Activated B cell treated with CpG ODN at 0.5 μM for 24 hours (primary cell): ENCODE results near the gene ZDHHC14. TPM values are rescaled to one million over a fixed set of nuclear protein-coding genes. Genes with fewer than 3 reads are reported as not detected.

Experiments used
- ATAC-seq: fragments of 200-7000 bp; cut with Tn5 transposase; one replicate; pipeline ENCODE4 v1.10.0; 2021; ENCODE audit warnings: low read depth, mild to moderate bottlenecking, moderate library complexity
- CTCF ChIA-PET: fragments of 350-600 bp; sonication (Branson Sonifier 250); formaldehyde crosslinking; loops from one replicate; lab custom pipeline; 2021; ENCODE audit warnings: antibody characterized with exemption; lab: Charles Lee
- POLR2A ChIA-PET: fragments of 350-600 bp; sonication (Branson Sonifier 250); formaldehyde crosslinking; loops from one replicate; lab custom pipeline; 2021; ENCODE audit warnings: antibody characterized with exemption; lab: Charles Lee
- DNase-seq: peaks from one replicate; pipeline ENCODE4 v3.0.0; 2022
- H3K27ac Mint-ChIP-seq: one replicate; pipeline ENCODE4 v1.8.0; 2020; ENCODE audit warnings: mixed read lengths
- H3K27me3 Mint-ChIP-seq: one replicate; pipeline ENCODE4 v1.8.0; 2021; ENCODE audit warnings: mixed read lengths
- H3K36me3 Mint-ChIP-seq: one replicate; pipeline ENCODE4 v1.8.0; 2021; ENCODE audit warnings: low read depth, mixed read lengths
- H3K4me1 Mint-ChIP-seq: one replicate; pipeline ENCODE4 v1.8.0; 2021; ENCODE audit warnings: mixed read lengths
- H3K4me3 Mint-ChIP-seq: one replicate; pipeline ENCODE4 v1.8.0; 2020; ENCODE audit warnings: mild to moderate bottlenecking, mixed read lengths
- H3K9me3 Mint-ChIP-seq: one replicate; pipeline ENCODE4 v1.8.0; 2020; ENCODE audit warnings: mixed read lengths
- intact Hi-C: fragments of 100-400 bp; cut with micrococcal nuclease; formaldehyde crosslinking; loops from one replicate; pipeline ENCODE4 v1.15.1; 2024
- total RNA-seq: library from RNA; stranded (reverse); gene quantifications from 2 replicates; pipeline ENCODE4 v1.2.3, GENCODE V29; 2022
- TF ChIP-seq, protein P1 (sequence below): fragments of 200-600 bp; IDR thresholded peaks from one replicate; pipeline ENCODE4 v1.8.0; 2022; ENCODE audit warnings: antibody characterized with exemption, mild to moderate bottlenecking

ZDHHC14 gene
- total RNA-seq, 1 donor from 2014 or later = 25.3 TPM

DNA sequence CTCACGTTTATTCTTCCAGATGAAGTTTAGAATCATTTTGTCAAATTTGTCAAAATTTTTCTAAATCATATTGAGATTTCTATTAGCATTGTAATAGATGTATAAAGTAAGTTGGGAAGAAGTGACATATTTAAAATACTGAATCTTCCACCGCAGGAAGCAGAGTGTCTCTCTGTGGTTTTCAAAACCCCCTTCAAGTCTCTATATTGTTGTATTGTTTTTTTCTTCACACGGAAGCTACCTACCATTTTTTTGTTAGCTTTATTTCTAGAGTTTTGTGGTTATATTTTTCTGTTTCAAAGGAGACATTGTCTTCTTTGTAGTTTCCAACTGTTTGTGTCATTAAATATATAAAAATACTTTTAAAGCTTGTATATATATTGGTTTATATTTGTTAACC is 188.6 kb downstream of the ZDHHC14 start:
- Mint-ChIP-seq H3K36me3 (no peaks in the 10 kb centered on the region), H3K4me3 (peak overlapping the region; percentile 28), H3K27ac (peak overlapping the region; percentile 56), H3K9me3 (no peaks in the 10 kb centered on the region), H3K4me1 (peaks cover 65% of the 10 kb centered on the region), H3K27me3 (no peaks in the 10 kb centered on the region)
- no peak for ATAC-seq
- ChIA-PET POLR2A (interaction anchor here (1.0 to 2.8 kb wide), 9 partner anchors 11 to 247 kb away, joined by 3 to 15 read pairs (median 4); no protein-coding TSS in a partner anchor), CTCF (interaction anchor here (0.5 to 1.2 kb wide), 3 partner anchors 14 to 255 kb away, joined by 3 read pairs; no protein-coding TSS in a partner anchor)
- TF ChIP-seq, protein P1, sequence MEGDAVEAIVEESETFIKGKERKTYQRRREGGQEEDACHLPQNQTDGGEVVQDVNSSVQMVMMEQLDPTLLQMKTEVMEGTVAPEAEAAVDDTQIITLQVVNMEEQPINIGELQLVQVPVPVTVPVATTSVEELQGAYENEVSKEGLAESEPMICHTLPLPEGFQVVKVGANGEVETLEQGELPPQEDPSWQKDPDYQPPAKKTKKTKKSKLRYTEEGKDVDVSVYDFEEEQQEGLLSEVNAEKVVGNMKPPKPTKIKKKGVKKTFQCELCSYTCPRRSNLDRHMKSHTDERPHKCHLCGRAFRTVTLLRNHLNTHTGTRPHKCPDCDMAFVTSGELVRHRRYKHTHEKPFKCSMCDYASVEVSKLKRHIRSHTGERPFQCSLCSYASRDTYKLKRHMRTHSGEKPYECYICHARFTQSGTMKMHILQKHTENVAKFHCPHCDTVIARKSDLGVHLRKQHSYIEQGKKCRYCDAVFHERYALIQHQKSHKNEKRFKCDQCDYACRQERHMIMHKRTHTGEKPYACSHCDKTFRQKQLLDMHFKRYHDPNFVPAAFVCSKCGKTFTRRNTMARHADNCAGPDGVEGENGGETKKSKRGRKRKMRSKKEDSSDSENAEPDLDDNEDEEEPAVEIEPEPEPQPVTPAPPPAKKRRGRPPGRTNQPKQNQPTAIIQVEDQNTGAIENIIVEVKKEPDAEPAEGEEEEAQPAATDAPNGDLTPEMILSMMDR = no peak
- no peak for DNase-seq
- intact Hi-C loops = no loop called here

DNA sequence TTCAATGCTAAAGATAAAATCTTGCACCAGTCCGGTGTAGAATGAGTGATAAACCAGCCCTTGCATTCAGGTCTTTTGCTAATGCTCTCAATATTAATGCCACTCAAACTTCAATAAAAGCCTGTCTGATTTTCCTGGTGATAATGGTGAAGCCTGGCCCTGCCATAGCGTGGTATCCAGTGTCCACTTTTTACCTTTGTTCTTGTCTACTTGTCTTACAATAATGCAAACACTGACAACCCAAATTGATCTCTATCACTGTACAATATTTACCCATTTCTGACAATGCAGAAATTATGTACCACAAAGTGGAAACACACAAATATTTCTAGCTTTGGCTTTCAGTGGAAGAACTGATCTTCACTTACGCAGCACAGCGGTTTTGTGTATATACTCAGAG is 189.1 kb downstream of the ZDHHC14 start:
- ATAC-seq (no peak), DNase-seq (no peak)
- POLR2A ChIA-PET = interaction anchor here (0.7 to 2.8 kb wide), 12 partner anchors 8 to 1423 kb away, joined by 3 to 15 read pairs (median 4); no protein-coding TSS in a partner anchor
- Mint-ChIP-seq H3K27me3 (no peaks in the 10 kb centered on the region), H3K4me3 (no peak overlapping the region), H3K4me1 (peaks cover 60% of the 10 kb centered on the region), H3K27ac (no peak overlapping the region), H3K9me3 (no peaks in the 10 kb centered on the region), H3K36me3 (no peaks in the 10 kb centered on the region)
- TF ChIP-seq, protein P1 = no peak
- CTCF ChIA-PET = interaction anchor here (0.5 to 0.7 kb wide), 2 partner anchors 13 to 95 kb away, joined by 3 read pairs; no protein-coding TSS in a partner anchor
- intact Hi-C loops = no loop called here

DNA sequence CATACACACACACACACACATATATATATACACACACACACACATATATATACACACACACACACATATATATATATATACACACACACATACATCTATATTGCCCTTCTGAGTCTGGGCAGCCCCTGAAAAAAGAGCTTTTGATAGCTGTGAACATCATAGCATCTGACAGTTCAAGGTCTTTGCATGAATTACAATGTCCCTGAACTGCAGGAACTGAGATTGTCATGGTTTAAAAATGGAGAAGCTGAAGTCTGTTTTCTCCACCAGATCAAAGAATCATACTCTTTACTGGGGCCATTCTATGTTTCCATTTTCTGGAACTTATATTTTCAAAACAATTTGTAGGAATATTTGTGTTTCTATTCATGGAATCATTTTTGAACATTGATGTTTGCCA is 189.8 kb downstream of the ZDHHC14 start:
- Mint-ChIP-seq H3K4me3 (no peak overlapping the region), H3K4me1 (peaks cover 55% of the 10 kb centered on the region), H3K27ac (no peak overlapping the region), H3K9me3 (no peaks in the 10 kb centered on the region), H3K27me3 (no peaks in the 10 kb centered on the region), H3K36me3 (no peaks in the 10 kb centered on the region)
- intact Hi-C loops = loop anchor here (1.0 kb wide), 1 partner anchor 7 kb away; no protein-coding TSS in a partner anchor
- ATAC-seq (peak; percentile 68), DNase-seq (no peak)
- TF ChIP-seq, protein P1 = no peak
- ChIA-PET POLR2A (interaction anchor here (0.6 to 2.8 kb wide), 13 partner anchors 9 to 1423 kb away, joined by 3 to 18 read pairs (median 6); partner anchors contain the start of gene TMEM242), CTCF (interaction anchor here (0.8 to 1.3 kb wide), 3 partner anchors 13 to 256 kb away, joined by 3 to 4 read pairs (median 3); no protein-coding TSS in a partner anchor)

DNA sequence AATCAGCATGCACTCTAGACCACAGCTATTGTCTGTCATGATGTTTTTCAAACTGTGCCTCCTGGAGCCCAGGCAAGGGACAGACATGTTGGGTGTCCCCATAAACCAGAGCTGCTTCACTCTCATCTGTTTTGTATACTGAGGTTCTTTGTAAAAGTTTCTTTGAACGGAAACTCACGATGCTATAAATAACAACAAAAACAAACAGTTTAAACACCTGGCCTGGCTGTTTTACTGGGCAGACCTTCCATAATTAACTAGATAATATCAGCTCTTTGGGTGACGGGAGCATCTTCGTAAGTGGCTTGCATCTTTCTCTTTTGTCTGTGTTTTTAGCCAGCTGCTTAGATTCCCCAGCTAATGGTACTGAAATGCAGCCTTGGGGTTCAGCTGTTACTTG is 190.3 kb downstream of the ZDHHC14 start:
- POLR2A ChIA-PET = interaction anchor here (0.6 to 2.8 kb wide), 12 partner anchors 9 to 248 kb away, joined by 3 to 18 read pairs (median 6); partner anchors contain the start of gene TMEM242
- no peak for ATAC-seq

More for the DNA sequence above, 190.3 kb downstream of the ZDHHC14 start:
- intact Hi-C loops = loop anchor here (1.0 kb wide), 1 partner anchor 8 kb away; no protein-coding TSS in a partner anchor
- Mint-ChIP-seq H3K9me3 (no peaks in the 10 kb centered on the region), H3K4me1 (peaks cover 51% of the 10 kb centered on the region), H3K27ac (peak overlapping the region; percentile 53), H3K4me3 (no peak overlapping the region), H3K36me3 (no peaks in the 10 kb centered on the region), H3K27me3 (no peaks in the 10 kb centered on the region)
- no peak for DNase-seq
- CTCF ChIA-PET = interaction anchor here (0.8 to 1.3 kb wide), 3 partner anchors 12 to 257 kb away, joined by 3 to 4 read pairs (median 3); no protein-coding TSS in a partner anchor
- TF ChIP-seq, protein P1 = no peak
